ENCODE measurements around the gene MBLAC1.
A peak's percentile ranks its signal among the peaks of the same experiment; 100 is the strongest.

Gene MBLAC1

DNA sequence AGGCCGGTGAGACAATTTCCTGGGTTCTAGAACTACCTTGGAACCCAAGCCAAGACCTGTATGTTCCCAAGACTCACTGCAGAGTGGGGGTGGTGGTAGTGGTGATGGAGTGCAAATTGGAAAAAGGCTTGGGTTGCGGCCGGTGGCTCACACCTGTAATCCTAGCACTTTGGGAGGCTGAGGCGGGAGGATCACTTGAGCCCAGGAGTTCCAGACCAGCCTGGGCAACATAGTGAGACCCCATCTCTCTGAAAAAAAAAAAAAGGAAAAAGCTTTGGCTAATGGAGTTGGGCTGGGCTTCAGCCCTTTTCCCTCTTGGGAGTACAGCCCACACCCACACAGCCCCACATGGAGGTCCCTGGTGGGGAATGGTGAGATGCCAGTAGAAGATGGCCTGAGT is 21.2 kb upstream of the MBLAC1 start:
- H3K27ac ChIP-seq, result no peak overlapping the region

DNA sequence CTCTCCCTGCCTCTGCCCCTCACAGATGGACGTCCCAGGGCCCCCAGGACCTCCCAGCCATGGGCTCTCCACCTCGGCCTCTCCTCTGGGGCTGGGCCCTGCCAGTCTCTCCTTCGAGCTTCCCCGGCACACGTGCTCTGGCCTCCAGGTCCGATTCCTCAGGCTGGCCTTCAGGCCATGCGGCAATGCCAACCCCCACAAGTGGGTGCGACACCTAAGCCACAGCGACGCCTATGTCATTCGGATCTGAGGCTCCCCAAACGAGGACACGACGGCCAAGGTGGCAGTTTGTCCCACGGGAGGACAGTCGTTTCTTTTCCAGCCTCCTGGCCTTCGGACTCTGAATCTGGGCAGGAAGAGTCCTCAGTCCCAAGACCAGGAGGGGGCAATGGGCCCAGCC is 20.1 kb upstream of the MBLAC1 start:
- TF ChIP-seq ZFX (IDR thresholded peaks at IDR 0.05; ENCODE audit: borderline replicate concordance), result no peak
- TF ChIP-seq, protein P1, sequence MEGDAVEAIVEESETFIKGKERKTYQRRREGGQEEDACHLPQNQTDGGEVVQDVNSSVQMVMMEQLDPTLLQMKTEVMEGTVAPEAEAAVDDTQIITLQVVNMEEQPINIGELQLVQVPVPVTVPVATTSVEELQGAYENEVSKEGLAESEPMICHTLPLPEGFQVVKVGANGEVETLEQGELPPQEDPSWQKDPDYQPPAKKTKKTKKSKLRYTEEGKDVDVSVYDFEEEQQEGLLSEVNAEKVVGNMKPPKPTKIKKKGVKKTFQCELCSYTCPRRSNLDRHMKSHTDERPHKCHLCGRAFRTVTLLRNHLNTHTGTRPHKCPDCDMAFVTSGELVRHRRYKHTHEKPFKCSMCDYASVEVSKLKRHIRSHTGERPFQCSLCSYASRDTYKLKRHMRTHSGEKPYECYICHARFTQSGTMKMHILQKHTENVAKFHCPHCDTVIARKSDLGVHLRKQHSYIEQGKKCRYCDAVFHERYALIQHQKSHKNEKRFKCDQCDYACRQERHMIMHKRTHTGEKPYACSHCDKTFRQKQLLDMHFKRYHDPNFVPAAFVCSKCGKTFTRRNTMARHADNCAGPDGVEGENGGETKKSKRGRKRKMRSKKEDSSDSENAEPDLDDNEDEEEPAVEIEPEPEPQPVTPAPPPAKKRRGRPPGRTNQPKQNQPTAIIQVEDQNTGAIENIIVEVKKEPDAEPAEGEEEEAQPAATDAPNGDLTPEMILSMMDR (IDR thresholded peaks at IDR 0.05), result no peak
- no peak overlapping the region for H3K27ac ChIP-seq

More for the DNA sequence above, 21.2 kb upstream of the MBLAC1 start:
- TF ChIP-seq, protein P1 (IDR thresholded peaks at IDR 0.05), result no peak
- no peak for TF ChIP-seq ZFX (IDR thresholded peaks at IDR 0.05; ENCODE audit: borderline replicate concordance)

DNA sequence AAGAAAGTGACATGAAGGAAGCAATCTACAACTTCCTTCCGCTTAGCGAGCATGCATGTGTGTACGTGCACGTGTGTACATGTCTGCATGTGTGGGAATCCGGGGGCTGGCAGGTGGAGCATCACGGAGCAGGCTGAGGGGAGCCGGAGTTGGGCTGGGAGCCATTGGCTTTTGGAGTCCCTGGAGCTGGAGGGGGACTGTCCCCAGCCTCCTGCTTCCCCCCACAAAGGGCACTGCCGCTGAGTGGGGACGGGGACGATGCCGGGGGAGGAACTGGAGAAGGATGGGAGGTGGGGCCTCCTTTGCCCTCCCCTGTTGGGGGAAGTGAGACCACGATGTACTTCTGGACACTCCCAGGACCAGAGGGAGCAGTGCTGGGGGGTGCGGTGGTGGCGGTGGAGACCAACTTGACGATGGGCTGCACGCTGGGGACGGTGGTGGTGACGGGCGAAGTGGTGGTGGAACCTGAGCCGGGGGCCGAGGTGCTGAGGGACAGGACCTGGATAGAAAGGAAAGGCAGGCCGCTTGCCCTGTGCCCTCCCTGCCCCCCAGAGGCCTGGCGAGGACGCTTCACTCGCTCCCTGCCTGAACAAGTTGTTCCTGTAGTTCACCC is 19.5 kb upstream of the MBLAC1 start:
- no peak for TF ChIP-seq ZFX (IDR thresholded peaks at IDR 0.05; ENCODE audit: borderline replicate concordance)
- TF ChIP-seq, protein P1 (IDR thresholded peaks at IDR 0.05), result no peak
- no peak overlapping the region; the same call in 1 of the 2 replicates for H3K27ac ChIP-seq

DNA sequence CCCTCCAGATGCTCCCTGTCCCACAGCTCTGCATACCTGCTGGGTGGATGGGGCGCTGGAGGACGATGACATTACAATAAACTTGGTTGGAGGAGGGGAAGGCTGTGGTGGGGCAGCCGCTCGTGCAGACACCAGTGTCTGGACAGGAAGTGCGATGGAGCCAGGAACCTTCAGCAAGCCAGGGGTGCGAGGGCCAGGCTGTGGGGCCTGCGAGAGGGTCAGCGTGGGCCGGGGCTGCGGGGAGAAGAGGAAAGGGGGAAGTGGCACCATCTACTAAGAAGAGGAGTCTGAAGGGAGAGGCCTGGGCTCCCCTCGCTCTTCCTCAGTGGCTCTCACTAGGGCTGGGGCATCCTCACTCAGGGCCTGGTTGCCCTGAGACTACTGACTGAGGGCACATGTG is 18.9 kb upstream of the MBLAC1 start:
- TF ChIP-seq ZFX (IDR thresholded peaks at IDR 0.05; ENCODE audit: borderline replicate concordance), result no peak
- TF ChIP-seq, protein P1 (IDR thresholded peaks at IDR 0.05), result no peak
- H3K27ac ChIP-seq, result peak overlapping the region; percentile 3; the same call in 1 of the 2 replicates

DNA sequence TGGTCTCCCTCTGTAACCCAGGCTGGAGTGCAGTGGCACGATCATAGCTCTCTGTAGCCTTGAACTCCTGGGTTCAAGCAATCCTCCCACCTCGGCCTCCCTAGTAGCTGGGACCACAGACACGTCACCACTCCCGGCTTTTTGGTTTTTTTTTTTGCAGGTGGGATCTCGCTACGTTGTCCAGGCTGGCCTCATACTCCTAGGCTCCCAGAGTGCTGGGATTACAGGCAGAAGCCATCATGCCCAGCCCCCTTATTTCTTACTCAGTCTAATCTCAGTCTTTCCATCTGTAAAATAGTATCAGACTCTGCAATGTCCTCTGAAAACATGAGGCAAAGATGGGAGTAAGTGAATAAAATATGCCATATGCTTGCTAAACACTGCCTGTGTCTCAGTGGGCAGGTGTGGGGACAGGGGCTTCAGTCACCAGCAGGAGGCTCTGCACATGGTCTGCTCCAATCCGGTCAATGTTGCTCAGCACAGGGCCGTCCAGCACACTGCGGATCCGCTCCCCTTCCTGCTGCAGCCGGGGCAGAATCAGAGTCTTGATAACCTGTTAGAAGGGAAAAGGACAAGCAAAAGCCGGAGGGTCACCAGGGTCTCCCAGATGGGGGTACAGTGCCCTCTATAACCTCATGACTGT is 17.1 kb upstream of the MBLAC1 start:
- TF ChIP-seq, protein P1 (IDR thresholded peaks at IDR 0.05), result peak; percentile 12; the same call in 1 of the 2 replicates
- no peak for TF ChIP-seq ZFX (IDR thresholded peaks at IDR 0.05; ENCODE audit: borderline replicate concordance)

DNA sequence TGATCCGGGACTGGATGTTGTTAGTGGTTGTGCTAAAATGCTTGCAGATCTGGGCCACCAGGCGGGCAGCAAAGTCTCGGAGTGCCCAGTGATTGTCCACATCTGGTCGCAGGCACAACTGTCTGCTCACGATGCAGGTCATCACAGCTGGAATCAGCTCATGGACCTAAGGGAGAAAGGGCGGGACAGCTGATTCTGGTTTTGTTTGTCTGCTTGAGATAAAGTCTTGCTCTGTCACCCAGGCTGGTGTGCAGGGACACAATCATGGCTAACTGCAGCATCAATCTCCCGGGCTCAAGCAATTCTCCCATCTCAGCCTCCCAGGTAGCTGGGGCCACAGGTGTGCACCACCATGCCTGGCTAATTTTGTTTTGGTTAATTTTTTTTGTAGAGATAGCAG is 15.6 kb upstream of the MBLAC1 start:
- TF ChIP-seq ZFX (IDR thresholded peaks at IDR 0.05; ENCODE audit: borderline replicate concordance), result no peak
- TF ChIP-seq, protein P1 (IDR thresholded peaks at IDR 0.05), result no peak
- H3K27ac ChIP-seq, result no peak overlapping the region

More for the DNA sequence above, 17.1 kb upstream of the MBLAC1 start:
- H3K27ac ChIP-seq, result no peak overlapping the region

DNA sequence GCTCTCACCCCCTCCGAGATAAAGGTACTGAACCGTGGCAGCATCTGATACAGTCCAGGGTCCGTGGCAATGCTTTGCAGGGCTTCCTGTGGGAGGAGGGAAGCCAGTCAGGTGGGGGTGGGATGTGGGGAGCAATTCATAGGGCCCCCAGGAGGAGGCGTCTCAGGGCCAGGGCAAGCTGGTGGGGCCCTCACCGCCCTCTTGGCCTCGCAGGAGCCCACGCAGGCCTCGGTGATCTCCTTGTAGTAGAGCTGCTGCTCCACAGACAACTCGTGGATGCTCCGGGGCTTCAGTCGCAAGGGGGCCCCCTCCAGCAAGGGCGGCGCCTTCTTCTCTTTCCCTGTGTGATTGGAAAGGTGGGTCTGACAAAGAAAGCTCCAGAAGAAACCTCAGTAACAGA is 14.9 kb upstream of the MBLAC1 start:
- TF ChIP-seq, protein P1 (IDR thresholded peaks at IDR 0.05), result no peak
- no peak for TF ChIP-seq ZFX (IDR thresholded peaks at IDR 0.05; ENCODE audit: borderline replicate concordance)
- no peak overlapping the region for H3K27ac ChIP-seq
